NCI-H1930 (cell line): ENCODE results near the gene OST4.
"Not testable (repeated sequence)": the region's sequence is repeated elsewhere in the genome, so short reads cannot be mapped to it uniquely, and the experiment has no call there.

Experiments used
- DNase-seq, 2 experiments: peaks; one replicate each; lab custom pipeline; 2025; lab: John Stamatoyannopoulos, UW

Gene OST4

GRCh38 chr2:27071277-27071989, at the start of gene OST4:
TSS of gene OST4 (minus strand) at chr2:27071654.
- DNase-seq, result peak; percentile 85 to 93

DNA sequence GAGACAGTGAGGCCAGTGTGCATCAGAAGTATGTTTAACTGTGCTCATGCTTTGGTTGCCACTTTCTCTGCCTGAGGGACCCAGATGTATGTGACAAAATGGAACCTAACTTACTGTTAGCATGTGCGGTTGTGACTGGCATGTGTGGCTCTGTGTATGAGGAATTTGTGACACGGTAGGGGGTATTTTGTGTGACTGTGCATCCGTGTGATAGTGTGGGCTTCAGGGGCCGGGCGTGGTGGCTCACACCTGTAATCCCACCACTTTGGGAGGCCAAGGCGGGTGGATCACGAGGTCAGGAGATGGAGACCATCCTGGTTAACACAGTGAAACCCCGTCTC, 47.8 kb upstream of the OST4 start:
- not testable (repeated sequence) for DNase-seq

DNA sequence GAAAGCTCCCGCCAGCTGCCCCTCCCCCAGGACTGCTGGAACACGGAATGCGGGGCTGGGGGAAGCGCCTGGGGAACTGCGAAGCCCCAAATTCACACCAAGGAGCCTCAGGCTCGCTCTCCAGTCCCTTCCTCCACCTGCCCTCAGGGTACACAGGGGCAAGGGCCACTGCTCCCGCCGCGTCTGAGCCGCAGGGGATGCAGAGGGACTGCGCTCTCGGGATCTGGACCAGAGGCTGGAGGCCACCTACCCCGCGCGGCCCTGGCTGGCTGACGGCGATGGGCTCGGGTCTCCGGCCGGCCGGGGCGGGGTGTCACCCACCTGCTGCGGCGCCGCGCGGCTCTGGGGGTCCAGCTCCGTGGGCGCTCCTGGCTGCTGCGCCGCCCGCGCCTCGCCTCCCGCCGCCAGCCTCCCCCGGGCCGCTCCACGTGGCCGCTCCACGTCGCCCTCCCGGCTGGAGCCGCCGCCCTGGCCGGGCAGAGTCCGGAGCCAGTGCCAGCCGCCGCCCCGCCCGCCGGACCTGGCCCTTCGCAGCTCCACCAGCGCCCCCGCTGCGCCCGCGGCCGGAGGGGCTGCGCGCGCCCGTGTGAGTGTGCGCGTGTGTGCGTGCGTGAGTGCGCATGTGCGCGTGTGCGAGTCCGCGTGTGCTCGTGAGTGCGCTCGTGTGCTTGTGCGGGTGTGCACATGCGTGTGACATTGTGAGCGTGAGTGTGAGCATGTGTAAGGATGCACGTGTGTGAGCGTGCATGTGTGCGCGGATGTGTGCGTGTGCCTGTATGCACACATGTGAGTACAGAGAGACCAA, 47.3 kb upstream of the OST4 start, which contains the start of gene CGREF1:
CGREF1 (minus strand) TSS at position 604 of the 805 bp plus-strand sequence. CDS start 14,762 bp downstream, outside the sequence.
- DNase-seq, result peak in 1 of 2 experiments; percentile 37

DNA sequence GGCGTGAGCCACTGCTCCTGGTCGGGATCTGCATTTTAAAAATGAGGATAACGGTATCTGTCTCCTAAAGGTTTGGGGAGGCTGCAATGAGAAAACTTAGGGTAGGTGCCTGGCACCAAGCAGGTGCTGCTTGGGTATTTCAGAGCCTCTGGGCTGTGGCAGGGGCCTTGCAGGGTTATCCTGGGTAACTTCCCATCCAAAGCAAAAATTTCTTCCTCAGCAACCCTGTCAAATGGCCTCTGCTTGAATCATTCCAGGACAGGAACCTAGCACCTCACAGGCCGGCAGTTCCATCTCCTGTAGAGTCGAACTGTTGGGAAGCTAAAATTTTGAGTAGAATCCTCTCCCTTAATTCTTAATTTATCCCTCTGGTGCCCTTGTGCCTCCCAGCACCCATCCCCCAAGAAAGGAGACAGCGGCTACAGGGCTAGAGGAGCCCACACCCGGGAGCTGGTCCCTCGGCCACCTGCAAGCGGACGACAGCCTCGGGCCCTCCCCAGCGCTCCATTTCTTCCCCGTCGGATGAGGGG, 46.6 kb upstream of the OST4 start:
- DNase-seq, result no peak

- no peak for DNase-seq
Measured at GRCh38 chr2:27115519-27115918, 44.1 kb upstream of the OST4 start.

- not testable (repeated sequence) for DNase-seq
Measured at GRCh38 chr2:27111392-27112078, 40.1 kb upstream of the OST4 start.

DNA sequence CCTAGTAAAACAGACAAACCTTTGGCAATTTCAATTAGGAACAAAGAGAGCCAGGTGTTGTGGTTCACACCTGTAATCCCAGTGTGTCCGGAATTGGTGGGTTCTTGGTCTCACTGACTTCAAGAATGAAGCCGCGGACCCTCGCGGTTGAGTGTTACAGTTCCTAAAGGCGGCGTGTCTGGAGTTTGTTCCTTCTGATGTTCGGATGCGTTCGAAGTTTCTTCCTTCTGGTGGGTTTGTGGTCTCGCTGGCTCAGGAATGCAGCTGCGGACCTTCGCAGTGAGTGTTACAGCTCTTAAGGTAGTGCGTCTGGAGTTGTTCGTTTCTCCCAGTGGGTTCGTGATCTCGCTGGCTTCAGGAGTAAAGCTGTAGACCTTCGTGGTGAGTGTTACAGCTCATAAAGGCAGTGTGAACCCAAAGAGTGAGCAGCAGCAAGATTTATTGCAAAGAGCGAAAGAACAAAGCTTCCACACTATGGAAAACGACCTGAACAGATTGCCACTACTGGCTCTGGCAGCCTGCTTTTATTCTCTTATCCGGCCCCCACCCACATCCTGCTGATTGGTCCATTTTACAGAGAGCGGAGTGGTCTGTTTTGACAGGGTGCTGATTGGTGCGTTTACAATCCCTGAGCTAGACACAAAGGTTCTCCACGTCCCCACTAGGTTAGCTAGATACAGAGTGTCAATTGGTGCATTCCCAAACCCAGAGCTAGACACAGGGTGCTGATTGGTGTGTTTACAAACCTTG, 39.3 kb upstream of the OST4 start:
- DNase-seq, result not testable (repeated sequence)

- no peak for DNase-seq
Measured at GRCh38 chr2:27109083-27109482, 37.6 kb upstream of the OST4 start.

DNA sequence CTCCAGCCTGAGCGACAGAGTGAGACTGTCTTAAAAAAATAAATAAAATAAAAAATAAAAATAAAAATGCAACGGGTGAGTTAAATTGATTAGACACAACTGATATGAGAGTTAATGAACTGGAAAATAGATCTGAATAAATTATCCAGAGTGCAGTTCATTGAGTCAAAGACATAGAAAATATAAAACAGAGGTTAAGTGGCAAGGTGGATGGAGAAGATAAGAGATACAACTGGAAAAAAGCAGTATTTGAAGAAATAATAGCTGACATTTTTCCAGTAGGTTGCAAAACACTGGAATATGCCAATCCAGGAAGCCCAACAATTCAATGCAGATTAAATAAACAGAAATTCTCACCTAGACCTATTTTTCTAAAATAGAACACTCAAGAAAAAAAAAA, 36.8 kb upstream of the OST4 start:
- no peak for DNase-seq

DNA sequence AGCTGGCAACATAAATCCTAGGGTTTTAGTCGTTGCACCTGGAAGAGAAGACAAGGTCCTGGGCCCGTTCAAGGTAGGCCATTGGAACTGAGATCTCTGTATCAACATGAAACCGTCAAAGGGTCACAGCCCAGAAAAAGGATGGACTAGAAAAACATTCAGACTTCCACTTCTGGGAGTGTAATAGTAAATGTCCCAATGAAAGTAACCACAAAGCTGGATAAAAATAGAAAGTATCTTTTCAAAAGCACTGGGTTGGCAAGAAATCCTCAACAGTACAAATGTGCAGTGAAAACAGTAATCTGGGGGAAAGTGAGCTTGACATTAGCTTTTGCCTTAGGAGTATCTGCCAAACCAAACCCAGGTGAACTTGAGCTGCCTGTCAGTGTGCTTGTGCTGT, 34.5 kb upstream of the OST4 start:
- DNase-seq, result no peak

DNA sequence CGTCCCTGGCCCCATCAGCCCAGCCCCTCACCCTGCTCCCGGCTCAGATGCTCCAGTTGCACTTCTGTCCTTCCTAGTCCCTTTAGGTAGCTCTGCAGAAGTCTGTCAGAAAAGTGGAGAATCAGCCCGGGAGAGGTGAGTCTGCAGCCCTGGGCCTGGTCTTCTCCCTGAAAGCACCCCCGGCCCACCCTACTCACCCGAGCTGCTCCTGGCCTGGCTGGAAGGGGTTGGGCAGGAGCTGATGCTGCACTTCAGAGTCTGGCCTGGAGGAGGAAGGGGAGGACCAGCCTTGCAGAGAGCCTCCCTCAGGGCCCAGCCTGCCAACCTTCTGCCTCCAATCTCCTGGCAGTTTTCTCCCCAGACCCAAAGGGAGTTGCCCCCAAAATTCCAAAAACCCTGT, 30.9 kb upstream of the OST4 start:
- no peak for DNase-seq

GRCh38 chr2:27100036-27100435, 28.6 kb upstream of the OST4 start:
- no peak for DNase-seq

GRCh38 chr2:27099334-27099955, 28.0 kb upstream of the OST4 start:
- DNase-seq, result no peak

- no peak for DNase-seq
Measured at GRCh38 chr2:27097341-27097740, 25.9 kb upstream of the OST4 start.

DNA sequence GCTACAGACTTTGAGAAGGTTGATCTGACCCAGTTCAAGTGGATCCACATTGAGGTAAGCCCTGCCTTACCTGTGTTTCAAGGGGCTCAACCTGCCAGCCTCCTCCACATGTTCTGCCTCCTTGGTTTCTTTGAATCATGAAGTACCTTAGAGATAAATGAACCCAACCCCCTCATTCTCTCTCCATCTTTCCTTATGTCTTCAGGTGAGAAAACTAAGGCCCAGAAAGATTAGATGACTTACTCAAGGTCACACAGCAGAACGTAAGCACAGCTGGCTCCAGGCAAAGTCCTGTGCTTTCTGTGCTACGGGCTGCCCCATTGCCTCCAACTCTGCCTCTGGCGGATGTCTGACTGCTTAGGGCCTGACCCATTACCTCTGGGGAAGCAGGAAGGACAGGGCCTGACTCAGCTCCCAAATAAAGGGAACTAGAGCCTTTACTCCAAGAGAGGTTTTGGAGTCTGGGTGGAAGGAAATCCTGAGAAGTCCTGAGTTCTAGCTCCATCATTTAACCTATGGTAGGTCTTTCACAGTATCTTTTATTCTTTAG, 25.4 kb upstream of the OST4 start:
- no peak for DNase-seq

- peak in 1 of 2 experiments; percentile 42 for DNase-seq
Measured at GRCh38 chr2:27095745-27096651, 24.5 kb upstream of the OST4 start.

GRCh38 chr2:27095427-27095744, 23.9 kb upstream of the OST4 start:
- DNase-seq, result no peak

GRCh38 chr2:27094353-27094984, 23.0 kb upstream of the OST4 start:
- no peak for DNase-seq
